Cardiac muscle cell (in vitro differentiated cells and primary cell): ENCODE data around the gene ARHGEF28. TPM values are rescaled to one million over a fixed set of nuclear protein-coding genes. Genes with fewer than 3 reads are reported as not detected.

Source experiments
- DNase-seq, 2 donors: peaks; one replicate each; pipeline versions ENCODE4 v3.0.0 to v3.0.0-alpha.2; 2010 to 2017; ENCODE audit warnings: low read depth in 1 of 2, low spot score in 1 of 2
- H3K27ac ChIP-seq: fragments of 200-600 bp; sonication (generic); 2 replicates; pipeline ENCODE4 v1.5.1; 2016
- H3K27me3 ChIP-seq: fragments of 200-600 bp; sonication (generic); 2 replicates; pipeline ENCODE4 v1.6.0; 2016; ENCODE audit warnings: control low read depth
- H3K36me3 ChIP-seq: fragments of 200-600 bp; sonication (generic); 2 replicates; pipeline ENCODE4 v1.5.1; 2016; ENCODE audit warnings: control low read depth
- H3K4me1 ChIP-seq: fragments of 200-600 bp; sonication (generic); 2 replicates; pipeline ENCODE4 v1.8.1; 2017; ENCODE audit warnings: low read depth, mild to moderate bottlenecking, mixed run types
- H3K4me3 ChIP-seq: fragments of 200-600 bp; sonication (generic); 2 replicates; pipeline ENCODE4 v1.5.1; 2016; ENCODE audit warnings: mild to moderate bottlenecking
- H3K9me3 ChIP-seq: fragments of 200-600 bp; sonication (generic); 2 replicates; pipeline ENCODE4 v1.5.1; 2017; ENCODE audit warnings: low read depth, mild to moderate bottlenecking, control low read depth
- polyA plus RNA-seq: library from polyadenylated mRNA; unstranded; fragments of >200 nt; fragmentation: Nextera tagmentation; extraction: Ambion mirVana; gene quantifications from 2 replicates; pipeline ENCODE4 v1.2.1, GENCODE V29; 2016
- total RNA-seq: library from RNA; depleted of rRNA; stranded (reverse); fragments of >200 nt; gene quantifications from 2 replicates; pipeline ENCODE4 v1.2.3, GENCODE V29; 2016
- TF ChIP-seq, protein P1 (sequence below): IDR thresholded peaks from 2 replicates; pipeline ENCODE4 v1.5.1; 2012; ENCODE audit warnings: low read depth, mild to moderate bottlenecking, low read length

ARHGEF28 gene
- total and polyA plus RNA-seq, 2 experiments from 2014 or later: 0.30 TPM; not detected in 1

DNA sequence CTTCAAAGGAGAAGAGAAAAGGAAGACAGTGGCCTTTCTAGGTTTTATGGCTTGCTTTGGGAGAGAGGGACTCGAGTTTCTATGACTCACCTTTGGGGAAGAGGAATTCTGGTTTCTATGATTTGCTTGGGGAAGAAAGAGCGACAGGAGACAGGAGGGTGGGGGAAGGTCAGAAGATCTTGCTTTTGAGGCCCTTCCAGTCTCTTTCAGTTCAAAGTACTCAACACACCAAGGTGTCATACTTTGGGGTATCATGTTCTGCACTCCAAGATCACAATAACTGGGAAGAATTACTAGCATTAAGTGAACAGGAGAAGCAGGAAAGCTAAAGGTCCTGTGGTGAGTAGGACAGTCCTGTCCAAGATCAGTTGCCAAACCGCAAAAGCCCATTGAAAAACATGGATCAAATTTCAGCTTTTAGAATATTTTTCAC is 324.5 kb downstream of the ARHGEF28 start:
- H3K27ac ChIP-seq: no peak overlapping the region
- H3K4me1 ChIP-seq: no peaks in the 10 kb centered on the region
- no peak for DNase-seq
- no peak overlapping the region for H3K4me3 ChIP-seq
- TF ChIP-seq, protein P1, sequence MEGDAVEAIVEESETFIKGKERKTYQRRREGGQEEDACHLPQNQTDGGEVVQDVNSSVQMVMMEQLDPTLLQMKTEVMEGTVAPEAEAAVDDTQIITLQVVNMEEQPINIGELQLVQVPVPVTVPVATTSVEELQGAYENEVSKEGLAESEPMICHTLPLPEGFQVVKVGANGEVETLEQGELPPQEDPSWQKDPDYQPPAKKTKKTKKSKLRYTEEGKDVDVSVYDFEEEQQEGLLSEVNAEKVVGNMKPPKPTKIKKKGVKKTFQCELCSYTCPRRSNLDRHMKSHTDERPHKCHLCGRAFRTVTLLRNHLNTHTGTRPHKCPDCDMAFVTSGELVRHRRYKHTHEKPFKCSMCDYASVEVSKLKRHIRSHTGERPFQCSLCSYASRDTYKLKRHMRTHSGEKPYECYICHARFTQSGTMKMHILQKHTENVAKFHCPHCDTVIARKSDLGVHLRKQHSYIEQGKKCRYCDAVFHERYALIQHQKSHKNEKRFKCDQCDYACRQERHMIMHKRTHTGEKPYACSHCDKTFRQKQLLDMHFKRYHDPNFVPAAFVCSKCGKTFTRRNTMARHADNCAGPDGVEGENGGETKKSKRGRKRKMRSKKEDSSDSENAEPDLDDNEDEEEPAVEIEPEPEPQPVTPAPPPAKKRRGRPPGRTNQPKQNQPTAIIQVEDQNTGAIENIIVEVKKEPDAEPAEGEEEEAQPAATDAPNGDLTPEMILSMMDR: no peak
- no peaks in the 10 kb centered on the region for H3K27me3 ChIP-seq
- no peaks in the 10 kb centered on the region for H3K9me3 ChIP-seq
- no peaks in the 10 kb centered on the region for H3K36me3 ChIP-seq

DNA sequence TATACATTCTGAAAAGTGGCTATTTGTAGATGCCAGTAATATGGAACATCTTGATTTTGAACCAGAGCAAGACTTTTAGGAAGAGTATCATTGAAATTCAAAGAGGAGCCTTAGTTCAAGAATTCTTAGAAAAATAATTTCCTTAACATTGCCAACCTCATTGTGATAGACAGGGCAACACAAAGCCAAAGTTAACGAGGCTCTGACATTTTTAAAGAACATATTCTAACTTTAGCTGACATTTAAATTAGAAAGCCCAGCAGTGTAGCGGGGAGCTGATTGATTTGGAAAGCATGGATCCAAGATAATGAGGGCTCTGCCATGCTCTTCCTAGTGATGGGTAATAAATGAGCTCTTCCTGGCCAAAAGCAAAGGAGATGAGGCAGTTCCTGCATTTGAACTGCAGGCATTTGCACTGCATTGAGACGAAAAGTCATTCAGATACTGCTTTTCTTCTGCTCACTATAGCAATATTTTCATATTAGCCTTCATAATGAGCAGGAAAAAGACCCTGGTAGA is 325.0 kb downstream of the ARHGEF28 start:
- Histone ChIP-seq H3K27ac (no peak overlapping the region), H3K4me1 (no peaks in the 10 kb centered on the region), H3K4me3 (no peak overlapping the region), H3K27me3 (no peaks in the 10 kb centered on the region), H3K9me3 (no peaks in the 10 kb centered on the region), H3K36me3 (no peaks in the 10 kb centered on the region)
- DNase-seq: no peak
- TF ChIP-seq, protein P1: no peak

- DNase-seq: no peak
- H3K27me3 ChIP-seq: no peaks in the 10 kb centered on the region
- no peaks in the 10 kb centered on the region for H3K4me1 ChIP-seq
- H3K9me3 ChIP-seq: no peaks in the 10 kb centered on the region
- TF ChIP-seq, protein P1: no peak
- no peaks in the 10 kb centered on the region for H3K36me3 ChIP-seq
- H3K4me3 ChIP-seq: no peak overlapping the region
- H3K27ac ChIP-seq: no peak overlapping the region
Observed at GRCh38 chr5:73952872-73953271, 326.9 kb downstream of the ARHGEF28 start.

DNA sequence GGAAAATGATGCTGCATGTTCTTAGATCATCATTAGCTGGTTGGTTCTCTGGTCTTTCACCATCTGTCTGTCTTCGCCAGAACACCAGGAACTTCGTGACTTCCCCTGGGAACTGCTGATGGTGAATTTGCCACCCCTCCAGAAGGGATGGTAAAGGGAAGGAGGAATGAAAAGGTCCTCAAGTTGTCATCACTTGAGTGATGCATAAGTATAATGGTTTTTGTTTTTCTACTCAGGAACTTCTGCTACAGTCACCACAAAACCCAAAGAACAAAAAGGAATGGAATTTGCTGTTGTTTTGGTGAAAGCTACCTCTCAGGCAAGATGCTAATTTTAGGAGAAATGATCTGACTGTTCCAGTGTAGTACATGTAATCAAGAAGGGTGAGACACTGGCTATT is 328.4 kb downstream of the ARHGEF28 start:
- Histone ChIP-seq H3K27ac (no peak overlapping the region), H3K4me1 (no peaks in the 10 kb centered on the region), H3K36me3 (no peaks in the 10 kb centered on the region), H3K27me3 (no peaks in the 10 kb centered on the region), H3K4me3 (no peak overlapping the region), H3K9me3 (no peaks in the 10 kb centered on the region)
- TF ChIP-seq, protein P1: no peak
- no peak for DNase-seq

- Histone ChIP-seq H3K9me3 (no peaks in the 10 kb centered on the region), H3K27ac (no peak overlapping the region), H3K4me3 (no peak overlapping the region), H3K36me3 (no peaks in the 10 kb centered on the region), H3K4me1 (no peaks in the 10 kb centered on the region), H3K27me3 (no peaks in the 10 kb centered on the region)
- TF ChIP-seq, protein P1: no peak
- DNase-seq: no peak
Observed at GRCh38 chr5:73955271-73955846, 329.4 kb downstream of the ARHGEF28 start.
